Hematopoietic multipotent progenitor cell (in vitro differentiated cells): ENCODE measurements around the gene HACD3. TPM values are rescaled to one million over a fixed set of nuclear protein-coding genes. Genes with fewer than 3 reads are reported as not detected.
A peak's percentile ranks its signal among the peaks of the same experiment; 100 is the strongest.
"Not testable (repeated sequence)": the region's sequence is repeated elsewhere in the genome, so short reads cannot be mapped to it uniquely, and the experiment has no call there.

Experiments used
- DNase-seq, 3 donors: peaks; one replicate each; pipeline ENCODE4 v3.0.0-alpha.2; 2011 to 2015; ENCODE audit warnings: low read depth in 2 of 3, low spot score in 2 of 3
- total RNA-seq: library from RNA; depleted of rRNA; stranded (reverse); fragments of >200 nt; gene quantifications from one replicate; pipeline ENCODE4 v1.2.3, GENCODE V29; 2012

The HACD3 gene
- total RNA-seq, 1 donor, result 32.3 TPM

GRCh38 chr15:65541231-65541820 is 11.1 kb downstream of the HACD3 start:
- DNase-seq, result peak in 1 of 3 donors; percentile 29

- no peak for DNase-seq
Measured at GRCh38 chr15:65547841-65548240, 17.6 kb downstream of the HACD3 start.

GRCh38 chr15:65549288-65549687 is 19.0 kb downstream of the HACD3 start:
- DNase-seq, result not testable (repeated sequence)

- no peak for DNase-seq
Measured at GRCh38 chr15:65550681-65551098, 20.4 kb downstream of the HACD3 start.

GRCh38 chr15:65551183-65551582 is 20.9 kb downstream of the HACD3 start:
- no peak for DNase-seq

GRCh38 chr15:65552851-65553250 is 22.6 kb downstream of the HACD3 start:
- not testable (repeated sequence) for DNase-seq

- no peak for DNase-seq
Measured at GRCh38 chr15:65553691-65554090, 23.4 kb downstream of the HACD3 start.

GRCh38 chr15:65556622-65557021 is 26.4 kb downstream of the HACD3 start:
- DNase-seq, result no peak

- DNase-seq, result no peak
Measured at GRCh38 chr15:65558336-65558735, 28.1 kb downstream of the HACD3 start.

GRCh38 chr15:65558997-65559760 is 28.9 kb downstream of the HACD3 start:
- no peak for DNase-seq

- DNase-seq, result no peak
Measured at GRCh38 chr15:65559941-65560340, 29.7 kb downstream of the HACD3 start.

- DNase-seq, result no peak
Measured at GRCh38 chr15:65561934-65562333, 31.7 kb downstream of the HACD3 start.

- DNase-seq, result no peak
Measured at GRCh38 chr15:65569728-65570127, 39.5 kb downstream of the HACD3 start.

- DNase-seq, result no peak
Measured at GRCh38 chr15:65571971-65572370, 41.7 kb downstream of the HACD3 start.

GRCh38 chr15:65576664-65577063 is 46.4 kb downstream of the HACD3 start:
- no peak for DNase-seq

- DNase-seq, result peak in 1 of 3 donors; percentile 12
Measured at GRCh38 chr15:65577129-65577996, 47.1 kb downstream of the HACD3 start.

- no peak for DNase-seq
Measured at GRCh38 chr15:65578904-65579728, 48.9 kb downstream of the HACD3 start.

- no peak for DNase-seq
Measured at GRCh38 chr15:65579762-65580161, 49.5 kb downstream of the HACD3 start.

GRCh38 chr15:65580287-65580686 is 50.0 kb downstream of the HACD3 start:
- DNase-seq, result no peak

- peak; percentile 6 to 78 (median 54) for DNase-seq
Measured at GRCh38 chr15:65583701-65584100, 53.4 kb downstream of the HACD3 start.
